Transverse colon (tissue), 4 donors: ENCODE data around the gene FAM50B.

Source experiments
- POLR2A ChIP-seq: fragments of 450-650 bp; IDR thresholded peaks from one replicate; pipeline ENCODE4 v1.6.1; 2016; ENCODE audit warnings: antibody characterized with exemption, mild to moderate bottlenecking, moderate library complexity
- POLR2AphosphoS5 ChIP-seq, 3 donors: sonication (generic); formaldehyde crosslinking; IDR thresholded peaks; one replicate each; pipeline ENCODE4 v1.6.1; 2016; ENCODE audit warnings: antibody characterized with exemption in 3 of 3
- TF ChIP-seq, protein P1 (sequence below), 5 experiments: fragments of 200-600 bp in 3 of 5; fragments of 450-650 bp in 2 of 5; sonication (generic) in 3 of 5; IDR thresholded peaks; 1 replicate in 2 of 5; 2 replicates in 3 of 5; pipeline ENCODE4 v1.5.1; 2016 to 2017; ENCODE audit warnings: antibody characterized with exemption in 5 of 5, inconsistent platforms in 3 of 5, mild to moderate bottlenecking in 2 of 5, moderate library complexity in 1 of 5

GRCh38 chr6:3870528-3870925 lies 21.4 kb downstream of the FAM50B start:
- no peak for TF ChIP-seq POLR2AphosphoS5 (IDR thresholded peaks at IDR 0.05)
- TF ChIP-seq, protein P1, sequence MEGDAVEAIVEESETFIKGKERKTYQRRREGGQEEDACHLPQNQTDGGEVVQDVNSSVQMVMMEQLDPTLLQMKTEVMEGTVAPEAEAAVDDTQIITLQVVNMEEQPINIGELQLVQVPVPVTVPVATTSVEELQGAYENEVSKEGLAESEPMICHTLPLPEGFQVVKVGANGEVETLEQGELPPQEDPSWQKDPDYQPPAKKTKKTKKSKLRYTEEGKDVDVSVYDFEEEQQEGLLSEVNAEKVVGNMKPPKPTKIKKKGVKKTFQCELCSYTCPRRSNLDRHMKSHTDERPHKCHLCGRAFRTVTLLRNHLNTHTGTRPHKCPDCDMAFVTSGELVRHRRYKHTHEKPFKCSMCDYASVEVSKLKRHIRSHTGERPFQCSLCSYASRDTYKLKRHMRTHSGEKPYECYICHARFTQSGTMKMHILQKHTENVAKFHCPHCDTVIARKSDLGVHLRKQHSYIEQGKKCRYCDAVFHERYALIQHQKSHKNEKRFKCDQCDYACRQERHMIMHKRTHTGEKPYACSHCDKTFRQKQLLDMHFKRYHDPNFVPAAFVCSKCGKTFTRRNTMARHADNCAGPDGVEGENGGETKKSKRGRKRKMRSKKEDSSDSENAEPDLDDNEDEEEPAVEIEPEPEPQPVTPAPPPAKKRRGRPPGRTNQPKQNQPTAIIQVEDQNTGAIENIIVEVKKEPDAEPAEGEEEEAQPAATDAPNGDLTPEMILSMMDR (IDR thresholded peaks at IDR 0.05) = no peak
- TF ChIP-seq POLR2A = no peak
